Measurements from ENCODE around the gene TPI1.

TPI1 gene

GRCh38 chr12:6827982-6828780 lies 39.1 kb upstream of the TPI1 start, which contains the start of gene P3H3:
P3H3 (plus strand) TSS chr12:6828407; CDS start chr12:6828441, 34 bp downstream.
- peaks cover 6% of the 10 kb centered on the region for H3K4me1 ChIP-seq (ENCODE audit: insufficient read depth, low read length, severe bottlenecking)
- H3K4me2 ChIP-seq (ENCODE audit: low read length) = peak within 1 kb of the TSS; percentile 49
- H3K9me3 ChIP-seq (ENCODE audit: low read length) = no peaks in the 10 kb centered on the region
- no peaks in the 10 kb centered on the region for H3K79me2 ChIP-seq (ENCODE audit: insufficient read depth, low read length)
- TF ChIP-seq EZH2 (IDR thresholded peaks at IDR 0.05; ENCODE audit: borderline replicate concordance, low read length) (no peak), CTCF (IDR thresholded peaks at IDR 0.05; ENCODE audit: low read length) (no peak)
- peak within 1 kb of the TSS; percentile 39 for H3K4me3 ChIP-seq (ENCODE audit: low read depth, low read length, poor library complexity, severe bottlenecking)
- H2AFZ ChIP-seq (ENCODE audit: low read length) = no peak within 1 kb of the TSS
- H4K20me1 ChIP-seq (ENCODE audit: insufficient read depth, low read length) = no peaks in the 10 kb centered on the region
- H3K9ac ChIP-seq (ENCODE audit: low read length) = no peak within 1 kb of the TSS; the same call in 1 of the 2 replicates
- H3F3A ChIP-seq (ENCODE audit: insufficient read depth, low read length) = no peaks in the 10 kb centered on the region
- no peaks in the 10 kb centered on the region for H3K36me3 ChIP-seq (ENCODE audit: insufficient read depth, low read length)
- peaks cover 5% of the 10 kb centered on the region; the same call in 1 of the 2 replicates for H3K27me3 ChIP-seq (ENCODE audit: insufficient read depth, low read length)
- H3K9me2 ChIP-seq (ENCODE audit: low read depth, low read length) = no peaks in the 10 kb centered on the region
- H3K27ac ChIP-seq (ENCODE audit: low read depth, low read length, poor library complexity, severe bottlenecking) = no peak within 1 kb of the TSS

- H3K4me2 ChIP-seq (ENCODE audit: low read length) = peak overlapping the region; percentile 49
These were observed 38.4 kb upstream of the TPI1 start for GRCh38 chr12:6828781-6829535.

More at GRCh38 chr12:6828781-6829535, 38.4 kb upstream of the TPI1 start:
- H3K36me3 ChIP-seq (ENCODE audit: insufficient read depth, low read length) = no peaks in the 10 kb centered on the region
- no peaks in the 10 kb centered on the region for H3F3A ChIP-seq (ENCODE audit: insufficient read depth, low read length)
- H2AFZ ChIP-seq (ENCODE audit: low read length) = no peak overlapping the region
- H3K9ac ChIP-seq (ENCODE audit: low read length) = no peak overlapping the region; the same call in 1 of the 2 replicates
- peaks cover 6% of the 10 kb centered on the region for H3K4me1 ChIP-seq (ENCODE audit: insufficient read depth, low read length, severe bottlenecking)
- H3K4me3 ChIP-seq (ENCODE audit: low read depth, low read length, poor library complexity, severe bottlenecking) = peak overlapping the region; percentile 39
- H4K20me1 ChIP-seq (ENCODE audit: insufficient read depth, low read length) = no peaks in the 10 kb centered on the region
- no peaks in the 10 kb centered on the region for H3K9me3 ChIP-seq (ENCODE audit: low read length)
- H3K27me3 ChIP-seq (ENCODE audit: insufficient read depth, low read length) = 0 out of 2 replicates have a peak, but pooled peaks cover 5% of the 10 kb centered on the region
- no peaks in the 10 kb centered on the region for H3K9me2 ChIP-seq (ENCODE audit: low read depth, low read length)
- H3K27ac ChIP-seq (ENCODE audit: low read depth, low read length, poor library complexity, severe bottlenecking) = no peak overlapping the region
- TF ChIP-seq EZH2 (IDR thresholded peaks at IDR 0.05; ENCODE audit: borderline replicate concordance, low read length) (no peak), CTCF (IDR thresholded peaks at IDR 0.05; ENCODE audit: low read length) (no peak)
- no peaks in the 10 kb centered on the region for H3K79me2 ChIP-seq (ENCODE audit: insufficient read depth, low read length)

All from OCI-LY1 (cell line).